T-helper 1 cell treated with Interleukin-12 subunit alpha and Interleukin-12 subunit beta and Interleukin-4 antibody, amounts not matched to agents 30 μg/mL and 1 μg/mL, for 36 hours (primary cell): Measurements from ENCODE around the gene ZP3.
"Not testable (repeated sequence)": the region's sequence is repeated elsewhere in the genome, so short reads cannot be mapped to it uniquely, and the experiment has no call there.

Experiments
- H3K27ac Mint-ChIP-seq: one replicate; pipeline ENCODE4 v1.8.0; 2021; ENCODE audit warnings: mild to moderate bottlenecking, mixed read lengths
- H3K27me3 Mint-ChIP-seq: one replicate; pipeline ENCODE4 v1.8.0; 2021; ENCODE audit warnings: low read depth, mixed read lengths
- H3K36me3 Mint-ChIP-seq: one replicate; pipeline ENCODE4 v1.8.0; 2021; ENCODE audit warnings: low read depth, mixed read lengths
- H3K4me1 Mint-ChIP-seq: one replicate; pipeline ENCODE4 v1.8.0; 2021; ENCODE audit warnings: low read depth, mixed read lengths
- H3K4me3 Mint-ChIP-seq: one replicate; pipeline ENCODE4 v1.8.0; 2021; ENCODE audit warnings: mild to moderate bottlenecking, moderate library complexity, mixed read lengths
- H3K9me3 Mint-ChIP-seq: one replicate; pipeline ENCODE4 v1.8.0; 2021; ENCODE audit warnings: mixed read lengths

ZP3 gene

DNA sequence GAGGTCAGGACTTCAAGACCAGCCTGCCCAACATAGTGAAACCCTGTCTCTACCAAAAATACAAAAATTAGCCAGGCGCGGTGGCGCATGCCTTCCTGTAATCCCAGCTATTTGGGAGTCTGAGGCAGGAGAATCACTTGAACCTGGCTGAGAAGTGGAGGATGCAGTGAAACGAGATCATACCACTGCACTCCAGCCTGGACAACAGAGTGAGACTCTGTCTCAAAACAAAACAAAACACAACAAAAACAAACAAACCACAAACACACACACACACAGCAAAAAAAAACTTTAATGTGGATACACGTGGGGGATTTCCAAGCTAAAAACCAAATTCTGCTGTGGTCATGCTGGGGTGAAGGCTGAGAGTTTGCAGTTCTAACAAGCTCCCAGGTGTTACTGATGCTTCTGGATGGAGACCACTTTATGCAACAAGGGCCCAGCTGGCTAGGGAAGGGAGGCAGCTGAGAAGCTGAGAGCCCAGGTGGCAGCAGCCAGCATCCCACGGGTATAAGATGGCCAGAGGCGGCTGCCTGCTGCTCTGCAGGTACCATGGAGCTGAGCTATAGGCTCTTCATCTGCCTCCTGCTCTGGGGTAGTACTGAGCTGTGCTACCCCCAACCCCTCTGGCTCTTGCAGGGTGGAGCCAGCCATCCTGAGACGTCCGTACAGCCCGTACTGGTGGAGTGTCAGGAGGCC is at the start of gene ZP3:
Gene ZP3 (plus strand): TSS at position 538 of the 699 bp plus-strand sequence. CDS start 15 bp downstream, at position 553.
- H3K27me3 Mint-ChIP-seq = peaks cover 20% of the 10 kb centered on the region
- peak within 1 kb of the TSS; percentile 85 for H3K27ac Mint-ChIP-seq
- peaks cover 19% of the 10 kb centered on the region for H3K4me1 Mint-ChIP-seq

DNA sequence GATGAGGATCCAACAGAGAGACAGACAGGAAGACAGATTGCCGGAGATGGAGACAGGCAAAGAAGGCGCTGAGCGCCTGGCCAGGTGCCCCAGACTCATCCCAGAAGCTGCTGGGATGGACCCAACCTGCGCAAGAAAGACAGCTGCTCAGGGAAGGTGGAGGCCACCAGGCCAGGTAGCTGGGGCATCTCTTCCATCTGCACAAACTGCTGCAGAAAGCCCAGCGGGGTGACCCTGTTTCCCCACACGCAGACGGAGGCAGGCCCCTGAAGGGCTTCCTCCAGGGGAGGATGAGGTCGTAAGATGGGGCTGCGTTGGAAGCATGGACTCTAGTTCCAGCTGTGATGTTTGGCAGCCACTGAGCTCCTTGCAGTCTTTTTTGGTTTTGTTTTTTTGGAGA is 49.5 kb upstream of the ZP3 start:
- Mint-ChIP-seq H3K27me3 (peaks cover 22% of the 10 kb centered on the region), H3K4me3 (no peak overlapping the region), H3K4me1 (peaks cover 9% of the 10 kb centered on the region), H3K27ac (peak overlapping the region; percentile 13), H3K9me3 (no peaks in the 10 kb centered on the region), H3K36me3 (no peaks in the 10 kb centered on the region)

More for the DNA sequence above, at the start of gene ZP3:
- Mint-ChIP-seq H3K9me3 (no peaks in the 10 kb centered on the region), H3K4me3 (peak within 1 kb of the TSS; percentile 57), H3K36me3 (peaks cover 1% of the 10 kb centered on the region)

DNA sequence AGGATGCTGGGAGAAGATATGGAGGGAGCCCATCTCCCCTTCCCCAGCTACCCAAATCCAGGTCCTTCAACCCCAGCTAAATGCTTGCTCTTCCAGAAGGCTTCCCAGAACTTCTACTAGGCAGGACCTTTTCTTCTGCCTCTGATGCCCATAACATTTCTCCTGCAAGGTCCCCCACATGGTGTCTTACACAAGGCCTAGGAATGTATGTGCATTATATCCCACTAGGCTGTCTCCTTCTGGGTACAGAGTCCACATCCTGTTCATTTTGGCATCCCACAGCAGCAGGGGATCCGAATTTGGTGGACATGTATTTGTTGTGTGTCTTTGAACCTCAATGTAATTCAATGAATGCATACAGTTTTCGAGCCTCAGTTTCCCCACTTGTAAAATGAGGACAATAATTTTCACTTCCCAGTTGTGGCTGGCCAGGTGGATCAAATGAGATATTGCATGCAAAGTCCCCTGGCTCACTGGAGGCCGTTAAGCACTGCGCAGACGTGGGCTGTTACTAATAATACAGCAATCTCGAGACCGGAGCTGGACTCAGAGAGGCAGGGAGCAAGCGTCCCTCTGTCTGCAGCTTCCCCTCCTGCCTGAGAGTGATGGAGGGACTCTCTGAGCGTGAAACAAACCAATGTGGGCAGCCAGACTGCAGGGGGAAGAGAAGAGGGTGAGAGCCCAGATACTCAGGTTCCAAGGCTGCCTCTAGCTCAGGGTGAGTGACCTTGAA is 47.4 kb upstream of the ZP3 start:
- H3K4me3 Mint-ChIP-seq = no peak overlapping the region

DNA sequence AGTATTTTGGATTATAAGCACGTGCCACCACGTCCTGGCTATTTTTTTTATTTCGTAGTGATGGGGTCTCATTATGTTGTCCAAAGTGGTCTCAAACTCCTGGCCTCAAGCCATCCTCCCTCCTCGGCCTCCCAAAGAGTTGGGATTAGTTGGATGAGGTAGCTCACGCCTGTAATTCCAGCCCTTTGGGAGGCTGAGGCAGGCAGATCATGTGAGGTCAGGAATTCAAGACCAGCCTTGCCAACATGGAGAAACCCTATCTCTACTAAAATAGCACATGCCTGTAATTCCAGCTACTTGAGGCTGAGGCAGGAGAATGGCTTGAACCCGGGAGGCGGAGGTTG is 44.2 kb upstream of the ZP3 start:
- H3K27ac Mint-ChIP-seq = peak overlapping the region; percentile 52
- H3K36me3 Mint-ChIP-seq = no peaks in the 10 kb centered on the region
- no peaks in the 10 kb centered on the region for H3K9me3 Mint-ChIP-seq
- H3K4me1 Mint-ChIP-seq = peaks cover 8% of the 10 kb centered on the region
- peak overlapping the region; percentile 59 for H3K4me3 Mint-ChIP-seq
- peaks cover 5% of the 10 kb centered on the region for H3K27me3 Mint-ChIP-seq

More for the DNA sequence above, 47.4 kb upstream of the ZP3 start:
- Mint-ChIP-seq H3K36me3 (no peaks in the 10 kb centered on the region), H3K27me3 (peaks cover 19% of the 10 kb centered on the region), H3K4me1 (peaks cover 13% of the 10 kb centered on the region), H3K9me3 (no peaks in the 10 kb centered on the region), H3K27ac (no peak overlapping the region)

DNA sequence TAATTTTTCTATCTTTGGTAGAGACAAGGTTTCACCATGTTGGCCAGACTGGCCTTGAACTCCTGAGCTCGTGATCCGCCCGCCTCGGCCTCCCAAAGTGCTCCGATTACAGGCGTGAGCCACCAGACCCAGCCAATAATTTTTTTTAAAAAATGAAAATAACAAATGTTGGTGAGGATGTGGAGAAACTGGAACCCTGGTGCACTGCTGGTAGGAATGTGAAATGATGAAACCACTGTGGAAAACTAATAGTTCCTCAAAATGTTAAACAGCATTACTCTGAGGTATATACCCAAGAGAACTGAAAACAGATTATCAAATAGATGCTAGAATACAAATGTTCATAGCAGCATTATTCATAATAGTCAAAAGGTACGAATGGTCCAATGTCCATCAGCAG is 42.9 kb upstream of the ZP3 start:
- Mint-ChIP-seq H3K4me1 (peaks cover 8% of the 10 kb centered on the region), H3K27ac (no peak overlapping the region), H3K9me3 (no peaks in the 10 kb centered on the region), H3K4me3 (no peak overlapping the region), H3K27me3 (peaks cover 5% of the 10 kb centered on the region), H3K36me3 (no peaks in the 10 kb centered on the region)

DNA sequence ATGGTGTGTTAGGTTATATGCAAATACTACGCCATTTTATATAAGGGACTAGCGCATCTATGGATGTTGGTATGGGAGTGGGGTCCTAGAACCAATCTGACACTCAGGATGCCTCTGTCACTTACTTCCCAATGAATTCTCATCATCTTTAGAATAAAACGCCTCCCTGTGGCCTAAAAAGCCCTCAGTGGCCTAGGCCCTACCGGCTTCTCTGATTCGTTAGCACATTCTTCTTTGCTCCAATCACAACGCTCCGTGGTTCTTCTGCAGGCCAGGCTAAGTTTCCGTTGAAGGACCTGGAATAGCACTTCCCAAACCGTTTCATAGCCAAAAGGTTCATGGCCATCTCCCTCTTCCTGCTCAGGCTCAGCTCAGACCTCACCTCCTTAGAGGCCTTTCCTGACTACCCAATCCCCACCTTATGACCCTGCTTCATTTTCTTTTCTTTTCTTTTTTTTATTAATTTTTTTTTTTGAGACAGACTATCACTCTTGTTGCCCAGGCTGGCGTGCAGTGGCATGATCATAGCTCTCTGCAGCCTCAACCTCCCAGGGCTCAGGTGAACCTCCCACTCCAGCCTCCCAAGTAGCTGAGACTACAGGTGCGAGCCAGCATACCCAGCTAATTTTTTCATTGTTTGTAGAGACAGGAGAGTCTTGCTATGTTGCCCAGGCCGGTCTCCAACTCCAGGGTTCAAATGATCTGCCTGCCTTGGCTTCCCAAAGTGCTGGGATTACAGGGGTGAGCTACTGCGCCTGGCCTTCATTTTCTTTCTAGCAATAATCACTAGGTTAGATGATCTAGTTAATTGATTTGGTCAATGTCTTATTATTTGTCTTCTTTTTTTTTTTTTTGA is 41.4 kb upstream of the ZP3 start:
- Mint-ChIP-seq H3K27me3 (no peaks in the 10 kb centered on the region), H3K36me3 (no peaks in the 10 kb centered on the region), H3K9me3 (no peaks in the 10 kb centered on the region), H3K27ac (no peak overlapping the region), H3K4me3 (no peak overlapping the region), H3K4me1 (peaks cover 6% of the 10 kb centered on the region)

DNA sequence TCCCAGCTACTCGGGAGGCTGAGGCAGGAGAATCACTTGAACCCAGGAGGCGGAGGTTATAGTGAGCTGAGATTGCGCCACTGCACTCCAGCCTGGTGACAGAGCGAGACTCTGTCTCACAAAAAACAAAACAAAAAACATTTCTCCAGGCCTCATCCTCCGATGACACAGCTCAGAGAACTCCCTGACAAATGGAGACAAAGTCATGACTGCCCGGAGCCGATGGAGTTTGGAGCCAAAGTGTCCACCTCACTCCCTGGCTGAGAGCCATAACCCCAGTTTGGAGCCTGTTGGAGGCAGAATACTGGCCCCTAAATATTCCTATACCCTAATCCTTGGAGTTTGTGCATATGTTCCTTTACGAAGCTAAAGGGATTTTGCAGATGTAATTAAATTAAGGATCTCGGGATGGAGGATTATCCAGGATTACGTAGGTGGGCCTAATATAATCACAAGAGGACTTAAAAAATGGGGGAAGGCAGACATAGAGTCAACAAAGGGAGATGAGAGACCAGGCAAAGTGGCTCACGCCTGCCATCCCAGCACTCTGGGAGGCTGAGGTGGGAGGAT is 38.0 kb upstream of the ZP3 start:
- Mint-ChIP-seq H3K27ac (no peak overlapping the region), H3K4me3 (no peak overlapping the region), H3K27me3 (no peaks in the 10 kb centered on the region), H3K36me3 (no peaks in the 10 kb centered on the region), H3K9me3 (no peaks in the 10 kb centered on the region), H3K4me1 (peaks cover 6% of the 10 kb centered on the region)

DNA sequence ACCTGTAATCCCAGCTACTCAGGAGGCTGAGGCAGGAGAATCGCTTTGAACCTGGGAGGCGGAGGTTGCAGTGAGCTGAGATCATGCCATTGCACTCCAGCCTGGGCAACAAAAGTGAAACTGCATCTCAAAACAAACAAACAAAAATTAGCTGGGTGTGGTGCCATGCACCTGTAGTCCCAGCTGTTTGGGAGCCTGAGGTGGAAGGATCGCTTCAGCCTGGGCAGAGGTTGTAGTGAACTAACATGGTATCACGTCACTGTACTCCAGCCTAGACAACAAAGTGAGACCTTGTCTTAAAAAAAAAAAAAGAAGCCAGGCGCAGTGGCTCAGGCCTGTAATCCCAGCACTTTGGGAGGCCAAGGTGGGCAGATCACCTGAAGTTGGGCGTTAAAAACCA is 37.0 kb upstream of the ZP3 start:
- not testable (repeated sequence) for H3K36me3 Mint-ChIP-seq, H3K27me3 Mint-ChIP-seq, H3K4me3 Mint-ChIP-seq, H3K27ac Mint-ChIP-seq, H3K9me3 Mint-ChIP-seq
- peaks cover 12% of the 10 kb centered on the region for H3K4me1 Mint-ChIP-seq

DNA sequence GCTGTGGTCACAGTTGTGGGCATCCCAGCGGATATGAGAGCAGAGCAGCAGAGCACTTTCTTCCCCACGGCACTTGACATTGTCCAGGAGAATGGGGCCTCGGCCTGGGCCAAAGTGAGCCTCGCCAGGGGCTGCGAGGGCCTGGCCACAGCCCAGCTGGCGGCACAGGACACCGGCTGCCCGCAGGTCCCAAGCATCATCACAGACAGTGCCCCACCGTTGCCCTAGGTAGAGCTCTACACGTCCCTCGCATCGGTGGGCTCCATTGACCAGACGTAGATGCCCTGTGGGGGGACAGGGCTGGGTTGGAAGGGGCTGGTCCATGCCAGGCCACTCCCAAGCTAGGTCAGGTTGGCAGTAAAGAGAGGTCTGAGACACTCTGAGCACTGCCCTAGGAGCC is 34.7 kb upstream of the ZP3 start:
- H3K36me3 Mint-ChIP-seq = no peaks in the 10 kb centered on the region
- H3K27me3 Mint-ChIP-seq = no peaks in the 10 kb centered on the region
- peaks cover 14% of the 10 kb centered on the region for H3K4me1 Mint-ChIP-seq
- no peak overlapping the region for H3K4me3 Mint-ChIP-seq
- no peak overlapping the region for H3K27ac Mint-ChIP-seq
- no peaks in the 10 kb centered on the region for H3K9me3 Mint-ChIP-seq

DNA sequence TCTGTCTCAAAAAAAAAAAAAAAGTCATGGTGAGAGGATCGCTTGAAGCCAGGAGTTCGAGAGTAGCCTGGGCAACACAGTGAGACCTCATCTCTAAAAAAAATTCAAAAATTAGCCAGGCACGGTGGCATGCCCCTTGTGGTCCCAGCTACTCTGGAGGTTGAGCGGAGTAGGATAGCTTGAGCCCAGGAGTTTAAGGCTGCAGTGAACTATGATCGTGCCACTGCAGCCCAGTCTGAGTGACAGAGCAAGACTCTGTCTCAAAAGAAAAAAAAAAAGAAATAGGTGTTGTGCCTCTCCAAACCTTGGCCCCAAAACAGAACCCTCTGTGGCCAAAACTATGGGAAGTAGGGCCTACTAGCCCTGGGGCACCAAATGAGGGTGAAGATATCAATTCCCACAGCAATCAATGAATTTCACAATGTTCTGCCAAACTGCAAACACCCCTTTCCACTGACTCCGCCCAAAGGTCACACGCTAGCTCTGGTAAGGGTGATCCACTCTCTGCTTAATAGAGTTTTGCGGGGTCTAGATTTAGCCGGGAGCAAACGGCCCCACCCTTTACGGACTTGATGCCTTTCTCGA is 32.1 kb upstream of the ZP3 start:
- Mint-ChIP-seq H3K9me3 (no peaks in the 10 kb centered on the region), H3K27ac (peak overlapping the region; percentile 97), H3K27me3 (no peaks in the 10 kb centered on the region), H3K4me1 (peaks cover 17% of the 10 kb centered on the region), H3K36me3 (no peaks in the 10 kb centered on the region), H3K4me3 (peak overlapping the region; percentile 88)

DNA sequence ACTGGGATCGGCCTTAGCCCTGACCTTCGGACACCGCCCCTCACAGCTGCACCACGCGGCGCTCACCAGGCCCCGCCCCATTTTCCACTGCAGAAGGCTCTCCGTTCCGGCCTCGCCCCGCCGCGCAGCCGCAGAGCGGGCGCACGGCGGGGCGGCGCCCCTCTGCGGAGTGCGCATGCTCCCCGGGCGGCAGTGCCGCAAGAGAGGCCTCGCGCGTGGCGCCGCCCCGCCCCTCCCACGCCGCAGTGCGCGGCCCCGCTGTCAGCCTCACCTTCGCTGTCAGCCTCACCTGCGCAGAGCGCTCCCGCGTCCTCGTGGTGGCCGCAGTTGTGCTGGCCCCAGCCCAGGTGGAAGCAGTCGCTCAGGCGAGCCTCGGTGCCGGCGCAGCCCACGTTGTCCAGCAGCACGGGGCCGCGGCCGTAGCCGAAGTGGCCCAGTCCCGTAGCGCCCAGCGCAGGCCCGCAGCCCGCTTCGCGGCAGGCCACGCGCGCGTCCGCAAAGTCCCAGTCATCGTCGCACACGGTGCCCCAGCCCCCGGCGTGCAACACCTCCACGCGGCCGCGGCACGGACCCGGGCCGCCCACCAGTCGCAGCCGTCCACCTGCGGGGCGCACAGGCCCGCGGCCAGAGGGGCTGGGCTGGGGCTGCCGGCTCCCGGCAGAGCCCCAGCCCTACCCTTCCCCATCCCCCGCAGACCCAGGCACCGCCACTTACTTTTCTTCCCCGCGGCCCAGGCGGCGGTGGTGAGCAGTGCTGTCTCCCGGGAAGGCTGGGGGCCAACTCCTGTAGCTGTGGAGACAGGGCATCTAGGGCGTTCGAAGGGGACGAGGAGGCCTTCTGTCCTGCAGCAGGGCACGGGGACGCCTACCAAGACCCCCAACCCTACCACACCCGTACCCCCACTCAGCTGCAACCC is 31.4 kb upstream of the ZP3 start:
- Mint-ChIP-seq H3K27ac (peak overlapping the region; percentile 97), H3K36me3 (no peaks in the 10 kb centered on the region), H3K27me3 (no peaks in the 10 kb centered on the region), H3K9me3 (no peaks in the 10 kb centered on the region), H3K4me1 (peaks cover 21% of the 10 kb centered on the region), H3K4me3 (peak overlapping the region; percentile 88)

DNA sequence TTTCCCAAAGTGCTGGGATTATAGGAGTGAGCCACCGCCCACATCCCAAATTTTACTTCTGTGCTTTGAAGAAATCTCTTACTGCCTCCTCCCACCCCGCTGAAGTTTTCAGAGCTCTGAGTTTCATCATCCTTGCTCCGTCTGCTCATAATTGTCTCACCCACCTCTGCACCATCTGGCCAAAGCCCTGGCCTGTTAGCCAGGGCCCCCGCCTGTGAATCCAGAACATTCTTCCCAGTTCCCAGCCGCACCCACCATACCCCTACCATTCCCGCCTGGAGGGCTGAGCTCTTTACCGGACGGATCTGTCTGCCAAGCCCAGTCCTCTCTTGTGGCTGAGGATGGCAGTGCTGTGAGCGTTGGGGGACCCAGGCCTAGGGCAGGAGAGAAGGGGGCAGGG is 29.8 kb upstream of the ZP3 start:
- H3K9me3 Mint-ChIP-seq = no peaks in the 10 kb centered on the region
- peak overlapping the region; percentile 45 for H3K4me3 Mint-ChIP-seq
- H3K27ac Mint-ChIP-seq = peak overlapping the region; percentile 73
- no peaks in the 10 kb centered on the region for H3K36me3 Mint-ChIP-seq
- H3K27me3 Mint-ChIP-seq = no peaks in the 10 kb centered on the region
- H3K4me1 Mint-ChIP-seq = peaks cover 17% of the 10 kb centered on the region

DNA sequence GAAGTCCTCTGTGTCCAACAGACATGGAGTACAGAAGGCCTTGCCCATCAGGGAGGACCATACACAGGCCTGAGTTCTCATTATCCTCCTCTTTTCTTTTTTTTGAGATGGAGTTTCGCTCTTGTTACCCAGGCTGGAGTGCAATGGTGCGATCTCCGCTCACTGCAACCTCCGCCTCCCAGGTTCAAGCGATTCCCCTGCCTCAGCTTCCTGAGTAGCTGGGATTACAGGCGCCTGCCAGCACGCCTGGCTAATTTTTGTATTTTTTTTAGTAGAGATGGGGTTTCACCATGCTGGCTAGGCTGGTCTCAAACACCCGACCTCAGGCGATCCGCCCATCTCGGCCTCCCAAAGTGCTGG is 29.2 kb upstream of the ZP3 start:
- not testable (repeated sequence) for H3K27me3 Mint-ChIP-seq, H3K4me3 Mint-ChIP-seq, H3K36me3 Mint-ChIP-seq, H3K27ac Mint-ChIP-seq, H3K9me3 Mint-ChIP-seq
- H3K4me1 Mint-ChIP-seq = peaks cover 17% of the 10 kb centered on the region
